H9 (cell line): ENCODE measurements around the gene UBE2Q1. TPM values are rescaled to one million over a fixed set of nuclear protein-coding genes. Genes with fewer than 3 reads are reported as not detected.
A peak's percentile ranks its signal among the peaks of the same experiment; 100 is the strongest.

Source experiments
- DNase-seq: peaks from one replicate; pipeline ENCODE4 v3.0.0-alpha.2; 2017
- H2AFZ ChIP-seq: one replicate; pipeline ENCODE4 v1.6.1; 2013; ENCODE audit warnings: mild to moderate bottlenecking, low read length, control low read depth, moderate library complexity
- H2AK5ac ChIP-seq: 2 replicates; pipeline ENCODE4 v1.6.1; 2013; ENCODE audit warnings: low read length, control low read depth, mixed read lengths; ENCODE audit not compliant: insufficient read length
- H2BK120ac ChIP-seq: one replicate; pipeline ENCODE4 v1.6.1; 2013; ENCODE audit warnings: low read depth, mild to moderate bottlenecking, low read length, control low read depth, inconsistent platforms; ENCODE audit not compliant: poor library complexity, severe bottlenecking
- H2BK12ac ChIP-seq: 2 replicates; pipeline ENCODE4 v1.6.1; 2013; ENCODE audit warnings: low read length, control low read depth, mixed read lengths, low read depth; ENCODE audit not compliant: insufficient read length
- H2BK15ac ChIP-seq: 2 replicates; pipeline ENCODE4 v1.6.1; 2013; ENCODE audit warnings: low read depth, low read length, control low read depth
- H2BK20ac ChIP-seq: one replicate; pipeline ENCODE4 v1.6.1; 2013; ENCODE audit warnings: low read depth, mild to moderate bottlenecking, low read length, control low read depth, inconsistent platforms; ENCODE audit not compliant: poor library complexity, severe bottlenecking
- H2BK5ac ChIP-seq: 2 replicates; pipeline ENCODE4 v1.6.1; 2013; ENCODE audit warnings: low read length, control low read depth, mixed read lengths; ENCODE audit not compliant: insufficient read length
- H3K14ac ChIP-seq: 2 replicates; pipeline ENCODE4 v1.6.1; 2013; ENCODE audit warnings: low read length, control low read depth; ENCODE audit not compliant: insufficient read depth
- H3K18ac ChIP-seq: 2 replicates; pipeline ENCODE4 v1.6.1; 2013; ENCODE audit warnings: low read depth, mild to moderate bottlenecking, mixed read lengths, low read length, control low read depth; ENCODE audit not compliant: insufficient read length
- H3K23ac ChIP-seq: 2 replicates; pipeline ENCODE4 v1.6.1; 2013; ENCODE audit warnings: low read length, control low read depth, mixed read lengths, low read depth; ENCODE audit not compliant: insufficient read length
- H3K23me2 ChIP-seq: 2 replicates; pipeline ENCODE4 v1.6.1; 2013; ENCODE audit warnings: low read depth, mild to moderate bottlenecking, mixed read lengths, low read length, control low read depth; ENCODE audit not compliant: insufficient read length, poor library complexity, severe bottlenecking
- H3K27ac ChIP-seq: 2 replicates; pipeline ENCODE4 v1.5.1; 2013; ENCODE audit warnings: low read length, control low read depth, mixed read lengths, low read depth; ENCODE audit not compliant: insufficient read length
- H3K27me3 ChIP-seq: 2 replicates; pipeline ENCODE4 v1.6.1; 2013; ENCODE audit warnings: low read length, control low read depth, inconsistent platforms; ENCODE audit not compliant: insufficient read depth
- H3K4ac ChIP-seq: 2 replicates; pipeline ENCODE4 v1.6.1; 2013; ENCODE audit warnings: low read depth, mild to moderate bottlenecking, control low read depth, inconsistent platforms, low read length, moderate library complexity
- H3K4me1 ChIP-seq: 2 replicates; pipeline ENCODE4 v1.6.1; 2013; ENCODE audit warnings: low read length, control low read depth, inconsistent platforms; ENCODE audit not compliant: insufficient read depth
- H3K4me2 ChIP-seq: 2 replicates; pipeline ENCODE4 v1.6.1; 2013; ENCODE audit warnings: low read length, control low read depth, mixed read lengths; ENCODE audit not compliant: insufficient read length, insufficient read depth
- H3K56ac ChIP-seq: 2 replicates; pipeline ENCODE4 v1.6.1; 2013; ENCODE audit warnings: low read depth, mild to moderate bottlenecking, mixed read lengths, low read length, control low read depth; ENCODE audit not compliant: insufficient read length
- H3K79me1 ChIP-seq: 2 replicates; pipeline ENCODE4 v1.6.1; 2013; ENCODE audit warnings: low read depth, mild to moderate bottlenecking, moderate library complexity, low read length, control low read depth, inconsistent platforms; ENCODE audit not compliant: insufficient read depth, poor library complexity, severe bottlenecking
- H3K79me2 ChIP-seq: 2 replicates; pipeline ENCODE4 v1.6.1; 2013; ENCODE audit warnings: low read length, control low read depth, inconsistent platforms; ENCODE audit not compliant: insufficient read depth
- H3K9ac ChIP-seq: 2 replicates; pipeline ENCODE4 v1.6.1; 2013; ENCODE audit warnings: low read length, control low read depth, mixed read lengths; ENCODE audit not compliant: insufficient read length; ENCODE audit errors: extremely low read depth
- H3K9me3 ChIP-seq: one replicate; pipeline ENCODE4 v1.6.1; 2013; ENCODE audit warnings: low read depth, low read length, inconsistent platforms; ENCODE audit not compliant: control insufficient read depth
- H3T11ph ChIP-seq: one replicate; pipeline ENCODE4 v1.6.1; 2013; ENCODE audit warnings: mild to moderate bottlenecking, low read length, control low read depth, inconsistent platforms
- H4K20me1 ChIP-seq: one replicate; pipeline ENCODE4 v1.6.1; 2013; ENCODE audit not compliant: control insufficient read depth, insufficient read length, insufficient read depth
- H4K5ac ChIP-seq: 2 replicates; pipeline ENCODE4 v1.6.1; 2013; ENCODE audit warnings: low read depth, mild to moderate bottlenecking, mixed read lengths, low read length, control low read depth; ENCODE audit not compliant: insufficient read length
- H4K8ac ChIP-seq: replicated peaks from 2 replicates; pipeline ENCODE4 v1.6.1; 2013; ENCODE audit warnings: low read length, control low read depth, mixed read lengths, low read depth; ENCODE audit not compliant: insufficient read length
- H4K91ac ChIP-seq: 2 replicates; pipeline ENCODE4 v1.6.1; 2013; ENCODE audit warnings: low read depth, mild to moderate bottlenecking, moderate library complexity, mixed read lengths, low read length, control low read depth; ENCODE audit not compliant: insufficient read length
- H3K27ac Mint-ChIP-seq, 3 experiments: 2 replicates in 2 of 3; 3 replicates in 1 of 3; pipeline ENCODE4 v1.8.0; 2020 to 2021; ENCODE audit warnings: mixed read lengths in 3 of 3, mild to moderate bottlenecking in 1 of 3, moderate library complexity in 1 of 3
- H3K27me3 Mint-ChIP-seq: 2 replicates; pipeline ENCODE4 v1.8.0; 2021; ENCODE audit warnings: low read depth, mild to moderate bottlenecking, moderate library complexity, mixed read lengths
- H3K36me3 Mint-ChIP-seq, 3 experiments: 2 replicates in 2 of 3; 3 replicates in 1 of 3; pipeline ENCODE4 v1.8.0; 2020 to 2021; ENCODE audit warnings: low read depth in 3 of 3, mixed read lengths in 3 of 3; ENCODE audit not compliant: insufficient read depth in 1 of 3
- H3K4me1 Mint-ChIP-seq, 2 experiments: 2 replicates each; pipeline ENCODE4 v1.8.0; 2020; ENCODE audit warnings: mixed read lengths in 2 of 2
- H3K4me3 Mint-ChIP-seq, 2 experiments: 2 replicates in 1 of 2; 3 replicates in 1 of 2; pipeline ENCODE4 v1.8.0; 2020 to 2021; ENCODE audit warnings: mild to moderate bottlenecking in 2 of 2, mixed read lengths in 2 of 2, moderate library complexity in 1 of 2
- H3K9me3 Mint-ChIP-seq, 2 experiments: 2 replicates in 1 of 2; 3 replicates in 1 of 2; pipeline ENCODE4 v1.8.0; 2020; ENCODE audit warnings: mild to moderate bottlenecking in 2 of 2, mixed read lengths in 2 of 2, moderate library complexity in 1 of 2
- CTCF ChIP-seq: fragments of 200-600 bp; sonication (generic); conservative IDR thresholded peaks from 3 replicates; pipeline ENCODE4 v1.8.0; 2021; ENCODE audit warnings: antibody characterized with exemption, mild to moderate bottlenecking
- WGBS: extraction: QIAGEN DNeasy Blood & Tissue Kit; methylation state at CpG from one replicate; pipeline ENCODE4 v1.1.7; 2013; ENCODE audit warnings: missing lambda C conversion rate, low lambda C conversion rate, mixed read lengths; ENCODE audit not compliant: insufficient read length; ENCODE audit errors: extremely low coverage; 5-methylcytosine and 5-hydroxymethylcytosine counted together
- total RNA-seq: library from RNA; stranded (reverse); gene quantifications from 2 replicates; pipeline ENCODE4 v1.2.1, GENCODE V29; 2021

The UBE2Q1 gene
- total RNA-seq, 1 experiment from 2014 or later: 108 TPM

GRCh38 chr1:154568157-154568815 is 9.8 kb upstream of the UBE2Q1 start:
- peaks cover 8% of the 10 kb centered on the region for H3K27me3 Mint-ChIP-seq
- no peaks in the 10 kb centered on the region for H3K27me3 ChIP-seq
- no peak overlapping the region for H3T11ph ChIP-seq
- H2BK12ac ChIP-seq: no peak overlapping the region
- no peak for TF ChIP-seq CTCF
- no peak overlapping the region for H3K27ac ChIP-seq
- H2BK120ac ChIP-seq: no peak overlapping the region
- no peaks in the 10 kb centered on the region for H3K79me2 ChIP-seq
- no peak overlapping the region for H3K23ac ChIP-seq
- peaks cover 28 to 33% of the 10 kb centered on the region in 2 experiments for H3K4me1 Mint-ChIP-seq
- H3K9me3 Mint-ChIP-seq: no peaks in the 10 kb centered on the region
- WGBS: no CpG with 5 or more reads among the region's 17 CpGs
- peak overlapping the region; percentile 85 for H3K4me3 Mint-ChIP-seq
- H2AFZ ChIP-seq: no peak overlapping the region
- no peak overlapping the region for H4K5ac ChIP-seq
- no peaks in the 10 kb centered on the region for H4K20me1 ChIP-seq
- H3K4me1 ChIP-seq: no peaks in the 10 kb centered on the region; the same call in 1 of the 2 replicates
- no peaks in the 10 kb centered on the region for H3K9me3 ChIP-seq
- peaks cover 0 to 5% (median 3%) of the 10 kb centered on the region in 3 experiments; a peak in 4 of 7 replicates for H3K36me3 Mint-ChIP-seq
- no peaks in the 10 kb centered on the region for H3K79me1 ChIP-seq
- peak overlapping the region in 1 of 3 experiments; percentile 83; a peak in 1 of 7 replicates for H3K27ac Mint-ChIP-seq
- H3K56ac ChIP-seq: no peak overlapping the region
- peaks cover 11% of the 10 kb centered on the region for H3K23me2 ChIP-seq
- H2AK5ac ChIP-seq: no peak overlapping the region
- no peak overlapping the region for H2BK20ac ChIP-seq
- H2BK15ac ChIP-seq: no peak overlapping the region
- no peak for DNase-seq
- H3K9ac ChIP-seq: no peak overlapping the region
- no peak overlapping the region for H4K91ac ChIP-seq
- no peak overlapping the region for H3K14ac ChIP-seq
- no peak overlapping the region for H3K18ac ChIP-seq
- no peak overlapping the region for H3K4ac ChIP-seq
- H4K8ac ChIP-seq: no peak overlapping the region
- H2BK5ac ChIP-seq: no peak overlapping the region
- peak overlapping the region; percentile 48 for H3K4me2 ChIP-seq
